Stomach (tissue), 9 donors: Measurements from ENCODE around the gene UBE2V1. TPM values are rescaled to one million over a fixed set of nuclear protein-coding genes. Genes with fewer than 3 reads are reported as not detected.

Experiments used
- DNase-seq, 2 donors: peaks; one replicate each; pipeline versions ENCODE4 v3.0.0 to v3.0.0-alpha.2; 2013 to 2019
- H3K27ac ChIP-seq, 5 donors: fragments of 200-600 bp in 4 of 5; sonication (generic) in 4 of 5; one replicate each; pipeline ENCODE4 v1.5.1; 2013 to 2019; ENCODE audit warnings: mild to moderate bottlenecking in 1 of 5, moderate library complexity in 1 of 5
- H3K27me3 ChIP-seq, 3 donors: fragments of 200-600 bp; sonication (generic); one replicate each; pipeline ENCODE4 v1.5.1; 2017 to 2019; ENCODE audit warnings: mixed run types in 1 of 3
- H3K36me3 ChIP-seq, 4 donors: fragments of 200-600 bp; sonication (generic); 1 replicate in 3 of 4; 2 replicates in 1 of 4; pipeline ENCODE4 v1.5.1; 2016 to 2019
- H3K4me1 ChIP-seq, 4 donors: fragments of 200-600 bp; sonication (generic); one replicate each; pipeline ENCODE4 v1.5.1; 2016 to 2019
- H3K4me3 ChIP-seq, 4 donors: fragments of 200-600 bp; sonication (generic) in 3 of 4; one replicate each; pipeline ENCODE4 v1.5.1; 2016 to 2019; ENCODE audit warnings: mild to moderate bottlenecking in 1 of 4
- H3K9me3 ChIP-seq, 4 donors: fragments of 200-600 bp; sonication (generic); one replicate each; pipeline ENCODE4 v1.5.1; 2016 to 2019
- EP300 ChIP-seq: sonication (generic); formaldehyde crosslinking; IDR thresholded peaks from one replicate; pipeline ENCODE4 v1.6.1; 2017; ENCODE audit warnings: antibody characterized with exemption
- POLR2A ChIP-seq, 4 donors: fragments of 450-650 bp; IDR thresholded peaks; one replicate each; pipeline ENCODE4 v1.6.1; 2016; ENCODE audit warnings: antibody characterized with exemption in 4 of 4, control low read depth in 2 of 4, mild to moderate bottlenecking in 1 of 4, moderate library complexity in 1 of 4
- POLR2AphosphoS5 ChIP-seq, 3 donors: sonication (generic); formaldehyde crosslinking; IDR thresholded peaks; one replicate each; pipeline ENCODE4 v1.6.1; 2016; ENCODE audit warnings: antibody characterized with exemption in 3 of 3
- whole genome bisulfite sequencing, 5 donors: extraction: QIAGEN DNeasy Blood & Tissue Kit in 3 of 5; methylation state at CpG; one replicate each; pipeline versions ENCODE4 v1.1.5 to v1.1.7; 2013 to 2018; 5-methylcytosine and 5-hydroxymethylcytosine counted together
- intact Hi-C: fragments of 100-400 bp; cut with DNase I; formaldehyde crosslinking; loops from one replicate; pipeline ENCODE4 v1.15.1; 2023; ENCODE audit warnings: low total_unique reads
- polyA plus RNA-seq, 3 donors: library from polyadenylated mRNA; stranded (reverse); fragments of 200-250 nt; gene quantifications; one replicate each; pipeline ENCODE4 v1.2.3, GENCODE V29; 2013
- total RNA-seq, 5 donors: library from RNA; depleted of rRNA; stranded (reverse); fragments of >200 nt; gene quantifications; one replicate each; pipeline versions ENCODE4 v1.1.0 to v1.2.3, GENCODE V29; 2014 to 2016
- TF ChIP-seq, protein P1 (sequence below), 7 experiments: fragments of 450-650 bp in 4 of 7; fragments of 200-600 bp in 3 of 7; sonication (generic) in 3 of 7; IDR thresholded peaks; one replicate each; pipeline ENCODE4 v1.5.1; 2016 to 2019; ENCODE audit warnings: antibody characterized with exemption in 7 of 7, control low read depth in 2 of 7, mild to moderate bottlenecking in 1 of 7
- donor health status: healthy with polysubstance abuse.
- donor health status: Bipolar disorder and iron deficiency.
- donor health status: healthy.

UBE2V1 gene
- total and polyA plus RNA-seq, 8 donors, result 52.6 to 111 (median 72.5) TPM

GRCh38 chr20:50126662-50127061, 13.7 kb upstream of the UBE2V1 start:
- H3K27ac ChIP-seq, result peak overlapping the region in 4 of 5 donors; percentile 2 to 79 (median 42)
- TF ChIP-seq POLR2AphosphoS5 (IDR thresholded peaks at IDR 0.05), result peak in 2 of 3 donors; percentile 25 to 30
- no peak for TF ChIP-seq POLR2A (IDR thresholded peaks at IDR 0.05)
- intact Hi-C loops, result no loop called here
- no peaks in the 10 kb centered on the region for H3K27me3 ChIP-seq
- 53 to 68% (median 65%) methylated on average over 4 of the region's 4 CpGs for WGBS, 5 donors
- peaks cover 64 to 87% (median 86%) of the 10 kb centered on the region in 4 donors for H3K36me3 ChIP-seq
- no peaks in the 10 kb centered on the region for H3K9me3 ChIP-seq
- H3K4me3 ChIP-seq, result no peak overlapping the region
- DNase-seq, result peak in 1 of 2 donors; percentile 71
- peaks cover 0 to 41% (median 23%) of the 10 kb centered on the region in 4 donors for H3K4me1 ChIP-seq

DNA sequence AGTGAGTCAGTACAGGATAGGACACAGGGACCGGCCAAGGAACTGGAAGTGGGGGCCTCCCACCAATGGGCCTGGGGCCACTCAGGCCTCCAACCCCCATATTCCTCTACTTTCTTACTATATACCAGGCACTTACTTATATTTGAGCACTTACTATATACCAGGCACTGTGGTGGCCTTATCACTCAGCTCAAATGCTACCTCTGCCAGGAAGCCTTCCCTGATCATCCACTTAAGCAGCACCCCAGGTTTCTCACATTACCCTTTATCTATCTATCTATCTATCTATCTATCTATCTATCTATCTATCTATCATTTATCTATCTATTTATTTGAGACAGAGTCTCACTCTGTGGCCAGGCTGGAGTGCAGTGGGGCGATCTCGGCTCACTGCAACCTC, 12.3 kb upstream of the UBE2V1 start:
- intact Hi-C loops, result no loop called here
- H3K9me3 ChIP-seq, result no peaks in the 10 kb centered on the region
- peak overlapping the region in 1 of 5 donors; percentile 79 for H3K27ac ChIP-seq
- H3K4me3 ChIP-seq, result no peak overlapping the region
- 93 to 100% (median 98%) methylated on average over 3 of the region's 3 CpGs for WGBS, 5 donors
- peaks cover 60 to 75% (median 73%) of the 10 kb centered on the region in 4 donors for H3K36me3 ChIP-seq
- H3K27me3 ChIP-seq, result no peaks in the 10 kb centered on the region
- no peak for DNase-seq
- peaks cover 6 to 36% (median 22%) of the 10 kb centered on the region in 4 donors for H3K4me1 ChIP-seq
- TF ChIP-seq EP300, result no peak
- no peak for TF ChIP-seq POLR2A (IDR thresholded peaks at IDR 0.05)
- TF ChIP-seq POLR2AphosphoS5 (IDR thresholded peaks at IDR 0.05), result no peak
- TF ChIP-seq, protein P1, sequence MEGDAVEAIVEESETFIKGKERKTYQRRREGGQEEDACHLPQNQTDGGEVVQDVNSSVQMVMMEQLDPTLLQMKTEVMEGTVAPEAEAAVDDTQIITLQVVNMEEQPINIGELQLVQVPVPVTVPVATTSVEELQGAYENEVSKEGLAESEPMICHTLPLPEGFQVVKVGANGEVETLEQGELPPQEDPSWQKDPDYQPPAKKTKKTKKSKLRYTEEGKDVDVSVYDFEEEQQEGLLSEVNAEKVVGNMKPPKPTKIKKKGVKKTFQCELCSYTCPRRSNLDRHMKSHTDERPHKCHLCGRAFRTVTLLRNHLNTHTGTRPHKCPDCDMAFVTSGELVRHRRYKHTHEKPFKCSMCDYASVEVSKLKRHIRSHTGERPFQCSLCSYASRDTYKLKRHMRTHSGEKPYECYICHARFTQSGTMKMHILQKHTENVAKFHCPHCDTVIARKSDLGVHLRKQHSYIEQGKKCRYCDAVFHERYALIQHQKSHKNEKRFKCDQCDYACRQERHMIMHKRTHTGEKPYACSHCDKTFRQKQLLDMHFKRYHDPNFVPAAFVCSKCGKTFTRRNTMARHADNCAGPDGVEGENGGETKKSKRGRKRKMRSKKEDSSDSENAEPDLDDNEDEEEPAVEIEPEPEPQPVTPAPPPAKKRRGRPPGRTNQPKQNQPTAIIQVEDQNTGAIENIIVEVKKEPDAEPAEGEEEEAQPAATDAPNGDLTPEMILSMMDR (IDR thresholded peaks at IDR 0.05), result no peak

GRCh38 chr20:50124496-50124895, 11.5 kb upstream of the UBE2V1 start:
- no peak for DNase-seq
- H3K9me3 ChIP-seq, result no peaks in the 10 kb centered on the region
- H3K27me3 ChIP-seq, result no peaks in the 10 kb centered on the region
- H3K4me3 ChIP-seq, result no peak overlapping the region
- TF ChIP-seq POLR2A (IDR thresholded peaks at IDR 0.05) (no peak), EP300 (no peak), POLR2AphosphoS5 (IDR thresholded peaks at IDR 0.05) (no peak)
- TF ChIP-seq, protein P1 (IDR thresholded peaks at IDR 0.05), result no peak
- intact Hi-C loops, result no loop called here
- WGBS, 5 donors, result 84 to 95% (median 93%) methylated on average over 8 to 9 of the region's 9 CpGs
- peaks cover 57 to 67% (median 65%) of the 10 kb centered on the region in 4 donors for H3K36me3 ChIP-seq
- peak overlapping the region in 1 of 5 donors; percentile 79 for H3K27ac ChIP-seq
- peaks cover 4 to 29% (median 17%) of the 10 kb centered on the region in 4 donors for H3K4me1 ChIP-seq

GRCh38 chr20:50123418-50123817, 10.5 kb upstream of the UBE2V1 start:
- Histone ChIP-seq H3K27ac (peak overlapping the region in 1 of 5 donors; percentile 79), H3K9me3 (no peaks in the 10 kb centered on the region), H3K27me3 (no peaks in the 10 kb centered on the region), H3K36me3 (peaks cover 47 to 56% (median 54%) of the 10 kb centered on the region in 4 donors), H3K4me3 (no peak overlapping the region), H3K4me1 (peaks cover 4 to 23% (median 13%) of the 10 kb centered on the region in 4 donors)
- WGBS, 5 donors, result 89 to 95% (median 92%) methylated on average over 7 of the region's 7 CpGs
- intact Hi-C loops, result no loop called here
- DNase-seq, result no peak
- no peak for TF ChIP-seq EP300

GRCh38 chr20:50122763-50123162, 9.8 kb upstream of the UBE2V1 start:
- no peaks in the 10 kb centered on the region for H3K9me3 ChIP-seq
- intact Hi-C loops, result no loop called here
- no peak overlapping the region for H3K27ac ChIP-seq
- H3K27me3 ChIP-seq, result no peaks in the 10 kb centered on the region
- H3K4me3 ChIP-seq, result no peak overlapping the region
- WGBS, 5 donors, result 79 to 97% (median 93%) methylated on average over 4 of the region's 4 CpGs
- H3K36me3 ChIP-seq, result peaks cover 40 to 50% (median 47%) of the 10 kb centered on the region in 4 donors
- no peak for DNase-seq
- TF ChIP-seq EP300, result no peak
- H3K4me1 ChIP-seq, result peaks cover 4 to 22% (median 13%) of the 10 kb centered on the region in 4 donors

GRCh38 chr20:50121858-50122271, 8.9 kb upstream of the UBE2V1 start:
- H3K4me3 ChIP-seq, result no peak overlapping the region
- DNase-seq, result no peak
- H3K36me3 ChIP-seq, result peaks cover 33 to 41% (median 38%) of the 10 kb centered on the region in 4 donors
- no peaks in the 10 kb centered on the region for H3K27me3 ChIP-seq
- TF ChIP-seq EP300 (no peak), POLR2A (IDR thresholded peaks at IDR 0.05) (no peak), POLR2AphosphoS5 (IDR thresholded peaks at IDR 0.05) (no peak)
- TF ChIP-seq, protein P1 (IDR thresholded peaks at IDR 0.05), result no peak
- WGBS, 5 donors, result 78 to 87% (median 86%) methylated on average over 4 of the region's 4 CpGs
- H3K4me1 ChIP-seq, result peaks cover 2 to 19% (median 9%) of the 10 kb centered on the region in 4 donors
- intact Hi-C loops, result no loop called here
- H3K9me3 ChIP-seq, result no peaks in the 10 kb centered on the region
- peak overlapping the region in 2 of 5 donors; percentile 29 to 30 for H3K27ac ChIP-seq
